Progenitor cell of endocrine pancreas (in vitro differentiated cells): ENCODE results near the gene ADARB1. TPM values are rescaled to one million over a fixed set of nuclear protein-coding genes. Genes with fewer than 3 reads are reported as not detected.
A peak's percentile ranks its signal among the peaks of the same experiment; 100 is the strongest.

ENCODE experiments used
- DNase-seq: peaks from one replicate; pipeline ENCODE4 v3.0.0; 2021; ENCODE audit warnings: low spot score; ENCODE audit not compliant: unreplicated experiment
- H3K27ac Mint-ChIP-seq: 2 replicates; pipeline ENCODE4 v1.8.0; 2021; ENCODE audit warnings: mild to moderate bottlenecking, moderate library complexity, mixed read lengths
- H3K27me3 Mint-ChIP-seq: 2 replicates; pipeline ENCODE4 v1.8.0; 2021; ENCODE audit warnings: mixed read lengths
- H3K36me3 Mint-ChIP-seq: 2 replicates; pipeline ENCODE4 v1.8.0; 2022; ENCODE audit warnings: mixed read lengths; ENCODE audit not compliant: insufficient read depth
- H3K4me1 Mint-ChIP-seq: 2 replicates; pipeline ENCODE4 v1.8.0; 2021; ENCODE audit warnings: low read depth, mixed read lengths
- H3K4me3 Mint-ChIP-seq: 2 replicates; pipeline ENCODE4 v1.8.0; 2021; ENCODE audit warnings: low read depth, mild to moderate bottlenecking, moderate library complexity, mixed read lengths
- H3K9me3 Mint-ChIP-seq: 2 replicates; pipeline ENCODE4 v1.8.0; 2021; ENCODE audit warnings: low read depth, mixed read lengths
- total RNA-seq: library from RNA; stranded (reverse); gene quantifications from 2 replicates; pipeline ENCODE4 v1.2.1, GENCODE V29; 2021
- TF ChIP-seq, protein P1 (sequence below): fragments of 200-600 bp; sonication (generic); IDR thresholded peaks from one replicate; pipeline ENCODE4 v1.5.0; 2021; ENCODE audit warnings: antibody characterized with exemption, mild to moderate bottlenecking; ENCODE audit not compliant: unreplicated experiment

Gene ADARB1
- total RNA-seq, 1 donor from 2014 or later = 19.1 TPM

DNA sequence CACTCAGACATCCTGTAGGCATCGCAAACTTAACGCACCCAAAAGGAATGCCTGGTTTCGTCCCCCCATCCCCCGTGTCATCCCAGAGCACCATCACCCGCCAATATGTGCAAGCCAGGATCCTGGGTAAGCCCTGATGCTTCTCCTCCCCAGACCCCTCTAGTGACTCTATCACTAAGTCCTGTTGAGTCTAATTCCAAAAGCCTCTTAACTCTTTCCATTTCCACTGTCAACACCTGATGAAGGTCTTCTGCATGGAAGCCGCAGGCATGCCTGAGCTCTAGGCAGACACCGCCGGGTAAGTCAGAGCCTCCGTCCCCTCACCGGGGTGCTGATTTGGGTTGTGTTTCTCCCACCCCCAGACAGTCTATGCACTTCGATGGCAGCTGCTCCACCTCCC is 5.3 kb upstream of the ADARB1 start:
- no peaks in the 10 kb centered on the region for H3K9me3 Mint-ChIP-seq
- H3K4me3 Mint-ChIP-seq = no peak overlapping the region
- H3K4me1 Mint-ChIP-seq = peaks cover 9% of the 10 kb centered on the region
- no peak overlapping the region for H3K27ac Mint-ChIP-seq
- TF ChIP-seq, protein P1, sequence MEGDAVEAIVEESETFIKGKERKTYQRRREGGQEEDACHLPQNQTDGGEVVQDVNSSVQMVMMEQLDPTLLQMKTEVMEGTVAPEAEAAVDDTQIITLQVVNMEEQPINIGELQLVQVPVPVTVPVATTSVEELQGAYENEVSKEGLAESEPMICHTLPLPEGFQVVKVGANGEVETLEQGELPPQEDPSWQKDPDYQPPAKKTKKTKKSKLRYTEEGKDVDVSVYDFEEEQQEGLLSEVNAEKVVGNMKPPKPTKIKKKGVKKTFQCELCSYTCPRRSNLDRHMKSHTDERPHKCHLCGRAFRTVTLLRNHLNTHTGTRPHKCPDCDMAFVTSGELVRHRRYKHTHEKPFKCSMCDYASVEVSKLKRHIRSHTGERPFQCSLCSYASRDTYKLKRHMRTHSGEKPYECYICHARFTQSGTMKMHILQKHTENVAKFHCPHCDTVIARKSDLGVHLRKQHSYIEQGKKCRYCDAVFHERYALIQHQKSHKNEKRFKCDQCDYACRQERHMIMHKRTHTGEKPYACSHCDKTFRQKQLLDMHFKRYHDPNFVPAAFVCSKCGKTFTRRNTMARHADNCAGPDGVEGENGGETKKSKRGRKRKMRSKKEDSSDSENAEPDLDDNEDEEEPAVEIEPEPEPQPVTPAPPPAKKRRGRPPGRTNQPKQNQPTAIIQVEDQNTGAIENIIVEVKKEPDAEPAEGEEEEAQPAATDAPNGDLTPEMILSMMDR = no peak
- DNase-seq = no peak
- peaks cover 2% of the 10 kb centered on the region for H3K27me3 Mint-ChIP-seq
- no peaks in the 10 kb centered on the region for H3K36me3 Mint-ChIP-seq

- Mint-ChIP-seq H3K4me1 (peaks cover 9% of the 10 kb centered on the region), H3K4me3 (no peak overlapping the region), H3K27me3 (peaks cover 2% of the 10 kb centered on the region), H3K36me3 (no peaks in the 10 kb centered on the region), H3K27ac (no peak overlapping the region), H3K9me3 (no peaks in the 10 kb centered on the region)
- DNase-seq = no peak
- TF ChIP-seq, protein P1 = no peak
These were observed 4.7 kb upstream of the ADARB1 start for GRCh38 chr21:45069711-45070110.

DNA sequence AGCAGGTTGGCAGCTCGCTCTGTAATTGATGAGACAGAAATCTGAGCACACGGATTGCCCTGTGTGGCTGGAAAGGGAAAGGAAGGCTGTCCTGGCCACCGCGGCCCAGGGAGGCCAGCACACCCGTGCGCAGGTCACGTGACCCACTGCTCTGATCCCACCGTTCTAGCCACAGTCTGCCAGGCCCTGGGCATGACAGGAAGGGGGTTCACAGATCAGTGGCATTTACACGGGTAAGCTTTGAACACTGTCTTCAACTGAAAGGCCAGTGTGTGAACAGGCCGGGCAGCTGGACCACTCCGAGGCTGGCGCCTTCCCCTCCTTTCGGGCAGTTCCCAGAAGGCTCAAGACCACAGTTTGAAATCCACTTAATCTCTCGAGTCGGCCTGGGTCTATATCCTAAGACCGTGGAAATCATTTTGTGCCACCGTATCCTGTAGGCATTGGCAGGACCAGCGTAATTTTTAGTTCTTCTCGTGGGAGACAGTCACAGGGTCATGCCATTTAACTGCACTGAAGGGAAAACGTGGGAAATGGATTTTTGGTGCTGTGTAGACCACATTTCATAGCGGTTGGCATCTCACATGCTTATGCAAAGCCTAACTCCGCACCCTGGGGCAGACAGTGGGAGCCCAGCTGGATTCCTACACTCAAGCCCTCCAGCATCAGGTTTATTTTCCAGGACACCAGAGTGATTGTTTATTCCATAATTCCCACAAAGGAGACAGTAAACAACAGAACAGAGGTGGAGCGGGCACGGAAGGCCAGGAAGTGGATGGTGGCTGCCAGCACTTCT is 3.1 kb upstream of the ADARB1 start:
- Mint-ChIP-seq H3K27ac (no peak overlapping the region), H3K27me3 (peaks cover 12% of the 10 kb centered on the region), H3K4me1 (peaks cover 13% of the 10 kb centered on the region), H3K36me3 (no peaks in the 10 kb centered on the region), H3K4me3 (no peak overlapping the region), H3K9me3 (no peaks in the 10 kb centered on the region)
- TF ChIP-seq, protein P1 = no peak
- no peak for DNase-seq

DNA sequence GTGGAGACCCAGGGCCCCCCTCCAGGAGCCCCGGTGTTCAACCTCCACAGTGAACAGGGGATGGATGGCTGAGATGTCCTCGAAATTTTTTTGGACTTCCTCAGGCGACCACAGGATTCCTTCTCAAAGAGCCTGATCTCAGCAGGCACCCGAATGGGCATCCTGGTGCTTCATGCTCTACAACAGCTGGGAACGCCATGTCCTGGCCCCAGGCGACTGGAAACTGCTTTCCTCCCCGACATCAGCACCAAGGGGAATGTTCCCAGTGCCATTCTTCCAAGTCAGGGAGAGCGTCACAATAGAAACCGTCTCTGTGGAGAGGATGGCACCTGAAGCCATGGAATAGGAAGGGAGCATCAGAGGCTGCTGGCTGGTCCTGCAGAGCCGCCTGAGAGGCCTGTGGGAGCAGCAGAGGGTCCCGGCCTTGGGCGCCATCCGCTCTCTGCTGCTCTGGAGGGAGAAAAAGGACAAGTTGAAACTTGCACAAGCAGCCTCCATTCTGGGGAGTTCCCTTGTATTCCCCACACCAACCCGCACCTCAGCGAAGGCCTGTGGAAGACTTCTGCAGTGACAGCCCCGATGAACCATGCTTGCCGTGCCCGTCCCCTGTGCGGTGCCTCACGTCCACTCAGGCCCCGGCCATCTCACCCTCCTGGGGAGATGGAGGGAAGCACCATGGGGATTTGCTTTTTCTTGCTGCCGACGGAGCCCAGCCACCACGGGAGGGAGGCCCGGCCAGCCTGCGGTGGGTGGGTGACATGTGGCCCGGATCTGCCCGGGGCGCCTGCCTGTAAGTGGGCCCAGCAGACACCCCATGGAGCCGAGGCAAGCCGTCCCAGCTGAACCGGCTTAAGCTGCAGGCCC is 2.3 kb upstream of the ADARB1 start:
- Mint-ChIP-seq H3K27me3 (peaks cover 19% of the 10 kb centered on the region), H3K4me1 (peaks cover 13% of the 10 kb centered on the region), H3K4me3 (peak overlapping the region; percentile 93), H3K27ac (no peak overlapping the region), H3K36me3 (no peaks in the 10 kb centered on the region), H3K9me3 (no peaks in the 10 kb centered on the region)
- no peak for DNase-seq
- TF ChIP-seq, protein P1 = no peak

DNA sequence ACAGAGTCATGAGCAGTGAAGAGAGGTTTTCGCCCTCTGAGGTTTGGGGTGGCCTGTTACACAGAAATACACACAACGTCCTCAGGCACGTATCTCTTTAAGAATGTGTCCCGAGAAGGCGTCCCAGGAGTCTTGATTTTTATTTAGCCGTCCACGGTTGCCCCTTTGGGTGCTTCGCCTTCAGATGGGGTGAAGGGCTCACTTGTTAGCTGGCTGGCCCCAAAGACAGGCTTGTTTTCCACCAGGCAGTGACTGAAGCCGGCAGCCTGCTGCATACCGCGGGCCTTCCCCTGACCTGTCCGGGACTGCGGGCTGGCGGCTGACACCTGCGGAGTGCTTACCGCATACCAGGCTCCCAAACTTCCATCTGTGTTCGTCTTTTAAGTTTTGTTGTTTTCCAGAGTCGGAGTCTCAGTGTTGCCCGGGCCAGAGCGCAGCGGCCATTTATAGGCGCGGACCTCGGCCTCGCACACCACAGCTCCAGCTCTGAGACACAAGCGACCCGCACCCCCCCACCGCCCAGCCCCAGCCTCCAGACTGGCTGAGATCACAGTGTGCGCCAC is 1.6 kb upstream of the ADARB1 start:
- Mint-ChIP-seq H3K36me3 (no peaks in the 10 kb centered on the region), H3K4me3 (peak overlapping the region; percentile 93), H3K4me1 (peaks cover 13% of the 10 kb centered on the region), H3K27me3 (peaks cover 17% of the 10 kb centered on the region), H3K9me3 (no peaks in the 10 kb centered on the region), H3K27ac (peak overlapping the region; percentile 98)
- TF ChIP-seq, protein P1 = no peak
- DNase-seq = no peak
